Neural progenitor cell (in vitro differentiated cells): ENCODE data around the gene KIF21A.

ENCODE experiments used
- CTCF ChIP-seq: fragments of 200-600 bp; sonication (generic); IDR thresholded peaks from 2 replicates; pipeline ENCODE4 v1.5.1; 2017; ENCODE audit warnings: antibody characterized with exemption, mild to moderate bottlenecking
- EZH2phosphoT487 ChIP-seq: fragments of 200-600 bp; sonication (generic); IDR thresholded peaks from 2 replicates; pipeline ENCODE4 v1.6.1; 2017; ENCODE audit warnings: antibody characterized with exemption

- no peak for TF ChIP-seq CTCF
- TF ChIP-seq EZH2phosphoT487, result no peak
Observed at GRCh38 chr12:39431797-39432196, 11.1 kb downstream of the KIF21A start.
